Fibroblast of mammary gland (primary cell): ENCODE data around the gene PLCL2.

Experiments
- DNase-seq: peaks from one replicate; pipeline ENCODE4 v3.0.0-alpha.2; 2010; ENCODE audit warnings: low read depth
- H3K4me3 ChIP-seq: 2 replicates; pipeline ENCODE4 v1.5.1; 2011; ENCODE audit warnings: low read depth, mild to moderate bottlenecking, low read length, moderate library complexity; ENCODE audit not compliant: control insufficient read depth
- CTCF ChIP-seq: conservative IDR thresholded peaks from 2 replicates; pipeline ENCODE4 v1.5.1; 2011; ENCODE audit warnings: low read depth, low read length, inconsistent platforms; ENCODE audit not compliant: control insufficient read depth, insufficient read depth

The PLCL2 gene

DNA sequence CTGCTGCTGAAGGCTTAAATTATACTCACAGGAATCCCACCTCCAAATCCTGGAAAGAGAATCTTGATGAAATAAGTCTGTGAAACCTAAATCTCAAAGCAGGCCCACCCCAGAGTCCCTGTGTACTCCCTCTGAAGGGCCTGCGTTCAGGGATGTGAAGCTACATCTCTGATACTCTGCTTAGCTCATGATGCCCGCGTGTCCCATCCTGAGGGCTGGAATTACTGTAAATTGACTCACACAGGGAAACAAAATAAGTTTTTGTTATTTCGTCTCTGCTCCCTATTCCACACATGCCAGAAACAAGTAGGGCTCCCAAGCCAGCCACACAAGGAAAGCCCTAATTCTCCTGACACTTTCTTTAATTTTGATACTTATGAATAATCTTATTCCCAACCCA lies 10.9 kb upstream of the PLCL2 start:
- TF ChIP-seq CTCF: no peak
- H3K4me3 ChIP-seq: no peak overlapping the region
- DNase-seq: no peak

GRCh38 chr3:16875876-16876550 lies 8.7 kb upstream of the PLCL2 start:
- DNase-seq: no peak
- H3K4me3 ChIP-seq: no peak overlapping the region
- TF ChIP-seq CTCF: no peak

GRCh38 chr3:16877505-16877904 lies 7.2 kb upstream of the PLCL2 start:
- no peak for DNase-seq
- H3K4me3 ChIP-seq: no peak overlapping the region
- TF ChIP-seq CTCF: no peak

GRCh38 chr3:16877911-16878310 lies 6.8 kb upstream of the PLCL2 start:
- H3K4me3 ChIP-seq: no peak overlapping the region
- TF ChIP-seq CTCF: no peak
- DNase-seq: no peak

- no peak for TF ChIP-seq CTCF
- no peak overlapping the region for H3K4me3 ChIP-seq
- DNase-seq: no peak
Measured at GRCh38 chr3:16881896-16882630, 2.7 kb upstream of the PLCL2 start.

GRCh38 chr3:16883057-16883722 lies 1.6 kb upstream of the PLCL2 start:
- DNase-seq: peak; percentile 93
- TF ChIP-seq CTCF: no peak
- peak overlapping the region; percentile 54 for H3K4me3 ChIP-seq
